Esophagus squamous epithelium (tissue), 5 donors: Measurements from ENCODE around the gene PEX14. TPM values are rescaled to one million over a fixed set of nuclear protein-coding genes. Genes with fewer than 3 reads are reported as not detected.
"Not testable (repeated sequence)": the region's sequence is repeated elsewhere in the genome, so short reads cannot be mapped to it uniquely, and the experiment has no call there.

ENCODE experiments used
- DNase-seq: peaks from one replicate; lab custom pipeline; 2025; lab: John Stamatoyannopoulos, UW
- H3K27ac ChIP-seq, 4 donors: fragments of 200-600 bp; sonication (generic); one replicate each; pipeline ENCODE4 v1.5.1; 2016 to 2019; ENCODE audit warnings: mild to moderate bottlenecking in 1 of 4
- H3K27me3 ChIP-seq, 4 donors: fragments of 200-600 bp; sonication (generic); 1 replicate in 3 of 4; 2 replicates in 1 of 4; pipeline versions ENCODE4 v1.5.1 to v1.6.0; 2017 to 2021; ENCODE audit warnings: antibody characterized with exemption in 1 of 4
- H3K36me3 ChIP-seq, 3 donors: fragments of 200-600 bp; sonication (generic); one replicate each; pipeline ENCODE4 v1.5.1; 2016 to 2019
- H3K4me1 ChIP-seq, 3 donors: fragments of 200-600 bp; sonication (generic); one replicate each; pipeline ENCODE4 v1.5.1; 2017 to 2019
- H3K4me3 ChIP-seq, 4 donors: fragments of 200-600 bp; sonication (generic); 1 replicate in 3 of 4; 2 replicates in 1 of 4; pipeline ENCODE4 v1.5.1; 2016 to 2019; ENCODE audit warnings: mild to moderate bottlenecking in 2 of 4, moderate library complexity in 1 of 4
- H3K9me3 ChIP-seq, 3 donors: fragments of 200-600 bp; sonication (generic); one replicate each; pipeline ENCODE4 v1.5.1; 2016 to 2019
- POLR2A ChIP-seq, 4 donors: fragments of 450-650 bp; IDR thresholded peaks; one replicate each; pipeline ENCODE4 v1.6.1; 2017; ENCODE audit warnings: antibody characterized with exemption in 4 of 4, mild to moderate bottlenecking in 4 of 4, moderate library complexity in 3 of 4
- WGBS, 2 donors: methylation state at CpG; one replicate each; pipeline ENCODE4 v1.1.5; 2018; 5-methylcytosine and 5-hydroxymethylcytosine counted together
- intact Hi-C: fragments of 100-400 bp; cut with DNase I; formaldehyde crosslinking; loops from one replicate; pipeline ENCODE4 v1.15.0; 2022
- total RNA-seq, 4 donors: library from RNA; depleted of rRNA; stranded (reverse); fragments of >200 nt; gene quantifications; one replicate each; pipeline ENCODE4 v1.1.0, GENCODE V29; 2016
- TF ChIP-seq, protein P1 (sequence below), 6 experiments: fragments of 450-650 bp in 4 of 6; fragments of 200-600 bp in 2 of 6; sonication (generic) in 2 of 6; IDR thresholded peaks; one replicate each; pipeline ENCODE4 v1.5.1; 2016 to 2019; ENCODE audit warnings: antibody characterized with exemption in 6 of 6, mild to moderate bottlenecking in 4 of 6, moderate library complexity in 4 of 6
- donor health status: DM: yes; HTN: yes; CAD: no.

The PEX14 gene
- total RNA-seq, 4 donors from 2014 or later = 9.4 to 22.9 (median 15.2) TPM

- Histone ChIP-seq H3K4me1 (peaks cover 0 to 17% (median 8%) of the 10 kb centered on the region in 3 donors), H3K27ac (no peak overlapping the region), H3K27me3 (no peaks in the 10 kb centered on the region), H3K4me3 (no peak overlapping the region), H3K36me3 (no peaks in the 10 kb centered on the region), H3K9me3 (no peaks in the 10 kb centered on the region)
- 41% methylated on average over 6 of the region's 6 CpGs for WGBS, 2 donors
- TF ChIP-seq POLR2A (IDR thresholded peaks at IDR 0.05) = no peak
- TF ChIP-seq, protein P1, sequence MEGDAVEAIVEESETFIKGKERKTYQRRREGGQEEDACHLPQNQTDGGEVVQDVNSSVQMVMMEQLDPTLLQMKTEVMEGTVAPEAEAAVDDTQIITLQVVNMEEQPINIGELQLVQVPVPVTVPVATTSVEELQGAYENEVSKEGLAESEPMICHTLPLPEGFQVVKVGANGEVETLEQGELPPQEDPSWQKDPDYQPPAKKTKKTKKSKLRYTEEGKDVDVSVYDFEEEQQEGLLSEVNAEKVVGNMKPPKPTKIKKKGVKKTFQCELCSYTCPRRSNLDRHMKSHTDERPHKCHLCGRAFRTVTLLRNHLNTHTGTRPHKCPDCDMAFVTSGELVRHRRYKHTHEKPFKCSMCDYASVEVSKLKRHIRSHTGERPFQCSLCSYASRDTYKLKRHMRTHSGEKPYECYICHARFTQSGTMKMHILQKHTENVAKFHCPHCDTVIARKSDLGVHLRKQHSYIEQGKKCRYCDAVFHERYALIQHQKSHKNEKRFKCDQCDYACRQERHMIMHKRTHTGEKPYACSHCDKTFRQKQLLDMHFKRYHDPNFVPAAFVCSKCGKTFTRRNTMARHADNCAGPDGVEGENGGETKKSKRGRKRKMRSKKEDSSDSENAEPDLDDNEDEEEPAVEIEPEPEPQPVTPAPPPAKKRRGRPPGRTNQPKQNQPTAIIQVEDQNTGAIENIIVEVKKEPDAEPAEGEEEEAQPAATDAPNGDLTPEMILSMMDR (IDR thresholded peaks at IDR 0.05) = no peak
- DNase-seq = no peak
- intact Hi-C loops = no loop called here
Observed at GRCh38 chr1:10450836-10451235, 23.9 kb upstream of the PEX14 start.

DNA sequence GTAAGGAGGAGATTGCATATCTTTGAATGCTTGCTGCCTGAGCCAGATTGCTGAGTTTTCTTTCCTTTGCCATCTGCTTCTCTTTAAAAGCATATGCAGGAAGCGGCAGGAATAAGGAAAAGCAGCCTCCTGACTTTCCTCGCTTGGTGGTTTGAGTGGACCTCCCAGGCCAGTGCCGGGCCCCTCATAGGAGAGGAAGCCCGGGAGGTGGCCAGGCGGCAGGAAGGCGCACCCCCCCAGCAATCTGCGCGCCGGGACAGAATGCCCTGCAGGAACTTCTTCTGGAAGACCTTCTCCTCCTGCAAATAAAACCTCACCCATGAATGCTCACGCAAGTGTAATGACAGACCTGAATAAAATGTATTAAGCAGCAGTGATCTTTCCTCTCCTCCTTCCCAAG, 23.5 kb upstream of the PEX14 start:
- peak overlapping the region in 1 of 4 donors; percentile 40 for H3K4me3 ChIP-seq
- 2 to 4% methylated on average over 5 to 10 of the region's 10 CpGs for WGBS, 2 donors

DNA sequence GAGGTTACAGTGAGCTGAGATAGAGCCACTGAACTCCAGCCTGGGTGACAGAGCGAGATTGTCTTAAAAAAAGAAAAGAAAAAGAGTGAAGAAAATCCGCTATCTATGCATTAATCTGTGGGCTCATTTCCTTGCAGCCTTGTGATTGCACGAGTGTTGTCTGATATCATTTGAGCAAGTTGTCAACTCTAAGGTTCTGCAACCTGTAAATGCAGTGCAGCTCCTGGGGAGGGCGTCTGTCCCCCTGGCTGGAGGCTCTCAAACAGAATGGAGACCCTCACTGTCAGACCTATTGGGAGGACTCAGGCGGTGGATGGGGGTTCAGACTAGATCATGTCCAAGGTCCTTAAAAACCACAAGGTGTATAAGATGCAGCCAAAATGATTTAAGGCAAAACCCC, 18.7 kb upstream of the PEX14 start:
- Histone ChIP-seq H3K36me3 (peaks cover 0 to 12% (median 0%) of the 10 kb centered on the region in 3 donors), H3K4me3 (no peak overlapping the region), H3K27ac (no peak overlapping the region), H3K4me1 (peaks cover 4 to 54% (median 34%) of the 10 kb centered on the region in 3 donors), H3K9me3 (no peaks in the 10 kb centered on the region), H3K27me3 (no peaks in the 10 kb centered on the region)
- intact Hi-C loops = no loop called here
- DNase-seq = no peak
- TF ChIP-seq POLR2A (IDR thresholded peaks at IDR 0.05) = no peak
- TF ChIP-seq, protein P1 (IDR thresholded peaks at IDR 0.05) = no peak
- WGBS, 2 donors = 61 to 73% methylated on average over 5 of the region's 5 CpGs

More for the DNA sequence above, 23.5 kb upstream of the PEX14 start:
- H3K27ac ChIP-seq = no peak overlapping the region
- no peaks in the 10 kb centered on the region for H3K36me3 ChIP-seq
- no peaks in the 10 kb centered on the region for H3K27me3 ChIP-seq
- H3K9me3 ChIP-seq = no peaks in the 10 kb centered on the region
- intact Hi-C loops = no loop called here
- DNase-seq = no peak
- TF ChIP-seq POLR2A (IDR thresholded peaks at IDR 0.05) = no peak
- TF ChIP-seq, protein P1 (IDR thresholded peaks at IDR 0.05) = no peak
- peaks cover 0 to 22% (median 8%) of the 10 kb centered on the region in 3 donors for H3K4me1 ChIP-seq

DNA sequence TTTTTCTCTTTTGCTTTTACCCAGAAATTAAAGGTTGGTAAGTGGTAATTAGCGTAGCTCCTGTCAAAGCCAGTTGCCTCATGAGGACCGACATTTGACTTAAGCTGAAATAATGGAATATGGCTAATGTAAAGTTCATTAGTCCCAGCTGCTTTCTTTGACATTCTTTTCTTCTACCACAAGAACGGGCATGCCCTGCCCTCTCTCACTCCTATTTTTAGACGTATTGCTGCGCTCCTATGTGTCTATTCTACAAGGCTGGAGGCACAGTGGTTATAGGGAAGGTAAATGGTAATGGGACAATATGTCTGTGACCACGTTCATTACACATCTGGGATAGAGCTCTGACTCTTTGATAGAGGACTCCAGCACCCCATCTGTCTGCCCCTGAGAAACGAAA, 18.1 kb upstream of the PEX14 start:
- H3K9me3 ChIP-seq = no peaks in the 10 kb centered on the region
- no peak overlapping the region for H3K4me3 ChIP-seq
- TF ChIP-seq POLR2A (IDR thresholded peaks at IDR 0.05) = no peak
- TF ChIP-seq, protein P1 (IDR thresholded peaks at IDR 0.05) = no peak
- H3K4me1 ChIP-seq = peaks cover 4 to 48% (median 28%) of the 10 kb centered on the region in 3 donors
- WGBS, 2 donors = 44 to 46% methylated on average over 7 of the region's 7 CpGs
- no peak for DNase-seq
- H3K27ac ChIP-seq = peak overlapping the region; percentile 69 to 77 (median 74)
- intact Hi-C loops = no loop called here
- H3K27me3 ChIP-seq = no peaks in the 10 kb centered on the region
- peaks cover 0 to 19% (median 0%) of the 10 kb centered on the region in 3 donors for H3K36me3 ChIP-seq

DNA sequence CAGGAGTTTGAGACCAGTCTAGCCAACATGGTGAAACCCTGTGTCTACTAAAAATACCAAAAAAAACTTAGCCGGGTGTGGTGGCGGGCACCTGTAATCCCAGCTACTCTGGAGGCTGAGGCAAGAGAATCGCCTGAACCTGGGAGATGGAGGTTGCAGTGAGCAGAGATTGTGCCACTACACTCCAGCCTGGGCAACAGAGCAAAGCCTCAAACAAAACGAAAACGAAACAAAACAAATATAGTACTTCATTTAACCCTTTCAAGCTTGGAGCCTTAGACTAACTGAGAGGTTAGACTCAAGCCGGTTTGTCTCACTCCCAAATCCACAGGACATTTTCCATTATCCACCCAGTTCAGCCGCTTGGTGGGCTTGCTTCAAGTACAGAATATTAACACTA, 17.3 kb upstream of the PEX14 start:
- peak overlapping the region; percentile 69 to 77 (median 74) for H3K27ac ChIP-seq
- DNase-seq, intact Hi-C loops, H3K27me3 ChIP-seq, H3K9me3 ChIP-seq: not testable (repeated sequence)
- 42 to 64% methylated on average over 6 of the region's 7 CpGs for WGBS, 2 donors
- H3K4me1 ChIP-seq = peaks cover 4 to 43% (median 26%) of the 10 kb centered on the region in 3 donors
- peaks cover 0 to 27% (median under 1%) of the 10 kb centered on the region in 3 donors for H3K36me3 ChIP-seq
- peak overlapping the region in 1 of 4 donors; percentile 16 for H3K4me3 ChIP-seq
